Stomach smooth muscle (tissue), 2 donors: ENCODE measurements around the gene TUBA8.
"Not testable (repeated sequence)": the region's sequence is repeated elsewhere in the genome, so short reads cannot be mapped to it uniquely, and the experiment has no call there.

Experiments
- H3K27ac ChIP-seq: one replicate; pipeline ENCODE4 v1.7.0; 2013; ENCODE audit warnings: mild to moderate bottlenecking, low read length, inconsistent platforms
- H3K27me3 ChIP-seq, 2 donors: one replicate each; pipeline ENCODE4 v1.7.0; 2013; ENCODE audit warnings: low read length in 2 of 2; ENCODE audit not compliant: insufficient read depth in 2 of 2, control insufficient read depth in 1 of 2
- H3K36me3 ChIP-seq, 2 donors: one replicate each; pipeline ENCODE4 v1.7.0; 2013; ENCODE audit warnings: low read length in 2 of 2; ENCODE audit not compliant: control insufficient read depth in 2 of 2, insufficient read depth in 2 of 2
- H3K4me1 ChIP-seq: one replicate; pipeline ENCODE4 v1.7.0; 2013; ENCODE audit warnings: low read length; ENCODE audit not compliant: control insufficient read depth, insufficient read depth
- H3K4me3 ChIP-seq, 2 donors: one replicate each; pipeline ENCODE4 v1.7.0; 2013; ENCODE audit warnings: low read length in 2 of 2
- H3K9ac ChIP-seq, 2 donors: one replicate each; pipeline ENCODE4 v1.7.0; 2013; ENCODE audit warnings: low read length in 2 of 2, mild to moderate bottlenecking in 1 of 2
- H3K9me3 ChIP-seq, 2 donors: one replicate each; pipeline ENCODE4 v1.7.0; 2013; ENCODE audit warnings: low read length in 2 of 2; ENCODE audit not compliant: control insufficient read depth in 2 of 2
- donor health status: healthy.
- donor health status: Pancreatic carcinoma.

The TUBA8 gene

GRCh38 chr22:18069041-18069440 lies 41.6 kb upstream of the TUBA8 start:
- Histone ChIP-seq H3K9ac (peak overlapping the region; percentile 63 to 89), H3K27ac (peak overlapping the region; percentile 100), H3K36me3 (no peaks in the 10 kb centered on the region), H3K9me3 (no peaks in the 10 kb centered on the region), H3K27me3 (no peaks in the 10 kb centered on the region), H3K4me3 (no peak overlapping the region), H3K4me1 (peaks cover 34% of the 10 kb centered on the region)

GRCh38 chr22:18070041-18070440 lies 40.6 kb upstream of the TUBA8 start:
- no peak overlapping the region for H3K9ac ChIP-seq
- H3K4me1 ChIP-seq = peaks cover 34% of the 10 kb centered on the region
- H3K27ac ChIP-seq = no peak overlapping the region
- no peaks in the 10 kb centered on the region for H3K36me3 ChIP-seq
- no peak overlapping the region for H3K4me3 ChIP-seq
- no peaks in the 10 kb centered on the region for H3K9me3 ChIP-seq
- no peaks in the 10 kb centered on the region for H3K27me3 ChIP-seq

- H3K27ac ChIP-seq = no peak overlapping the region
- H3K4me3 ChIP-seq = no peak overlapping the region
- no peaks in the 10 kb centered on the region for H3K36me3 ChIP-seq
- no peak overlapping the region for H3K9ac ChIP-seq
- H3K27me3 ChIP-seq = no peaks in the 10 kb centered on the region
- no peaks in the 10 kb centered on the region for H3K9me3 ChIP-seq
- peaks cover 39% of the 10 kb centered on the region for H3K4me1 ChIP-seq
Observed at GRCh38 chr22:18070556-18071306, 39.9 kb upstream of the TUBA8 start.

GRCh38 chr22:18071307-18071967 lies 39.2 kb upstream of the TUBA8 start:
- H3K9ac ChIP-seq, H3K27me3 ChIP-seq, H3K4me3 ChIP-seq, H3K9me3 ChIP-seq, H3K36me3 ChIP-seq, H3K27ac ChIP-seq: not testable (repeated sequence)
- peaks cover 35% of the 10 kb centered on the region for H3K4me1 ChIP-seq

GRCh38 chr22:18071968-18072310 lies 38.7 kb upstream of the TUBA8 start:
- H3K27ac ChIP-seq = no peak overlapping the region
- H3K4me1 ChIP-seq = peaks cover 36% of the 10 kb centered on the region
- no peak overlapping the region for H3K9ac ChIP-seq
- no peaks in the 10 kb centered on the region for H3K36me3 ChIP-seq
- no peaks in the 10 kb centered on the region for H3K27me3 ChIP-seq
- no peak overlapping the region for H3K4me3 ChIP-seq
- H3K9me3 ChIP-seq = no peaks in the 10 kb centered on the region

- no peak overlapping the region for H3K27ac ChIP-seq
- no peaks in the 10 kb centered on the region for H3K27me3 ChIP-seq
- H3K4me1 ChIP-seq = peaks cover 30% of the 10 kb centered on the region
- H3K36me3 ChIP-seq = no peaks in the 10 kb centered on the region
- no peaks in the 10 kb centered on the region for H3K9me3 ChIP-seq
- no peak overlapping the region for H3K4me3 ChIP-seq
- peak overlapping the region in 1 of 2 donors; percentile 29 for H3K9ac ChIP-seq
Observed at GRCh38 chr22:18073467-18073866, 37.1 kb upstream of the TUBA8 start.

- not testable (repeated sequence) for H3K27ac ChIP-seq, H3K9ac ChIP-seq
Observed at GRCh38 chr22:18073927-18074326, 36.7 kb upstream of the TUBA8 start.

GRCh38 chr22:18075101-18075719 lies 35.4 kb upstream of the TUBA8 start:
- H3K4me1 ChIP-seq = peaks cover 37% of the 10 kb centered on the region

More at GRCh38 chr22:18073927-18074326, 36.7 kb upstream of the TUBA8 start:
- not testable (repeated sequence) for H3K9me3 ChIP-seq, H3K36me3 ChIP-seq, H3K4me3 ChIP-seq, H3K27me3 ChIP-seq
- H3K4me1 ChIP-seq = peaks cover 32% of the 10 kb centered on the region

GRCh38 chr22:18075720-18076497 lies 34.7 kb upstream of the TUBA8 start:
- Histone ChIP-seq H3K9ac (peak overlapping the region; percentile 33 to 68), H3K27me3 (no peaks in the 10 kb centered on the region), H3K27ac (peak overlapping the region; percentile 71), H3K36me3 (peaks cover 6 to 8% of the 10 kb centered on the region in 2 donors), H3K9me3 (no peaks in the 10 kb centered on the region), H3K4me3 (peak overlapping the region in 1 of 2 donors; percentile 22), H3K4me1 (peaks cover 37% of the 10 kb centered on the region)

More at GRCh38 chr22:18075101-18075719, 35.4 kb upstream of the TUBA8 start:
- H3K4me3 ChIP-seq = no peak overlapping the region
- H3K9ac ChIP-seq = peak overlapping the region; percentile 33 to 47
- H3K36me3 ChIP-seq = peaks cover 2 to 4% of the 10 kb centered on the region in 2 donors
- H3K9me3 ChIP-seq = no peaks in the 10 kb centered on the region
- H3K27ac ChIP-seq = peak overlapping the region; percentile 37
- no peaks in the 10 kb centered on the region for H3K27me3 ChIP-seq

GRCh38 chr22:18077087-18077638 lies 33.4 kb upstream of the TUBA8 start:
- Histone ChIP-seq H3K27ac (peak overlapping the region; percentile 81), H3K4me1 (peaks cover 37% of the 10 kb centered on the region), H3K4me3 (peak overlapping the region; percentile 91 to 100), H3K9ac (peak overlapping the region; percentile 93), H3K27me3 (no peaks in the 10 kb centered on the region), H3K9me3 (no peaks in the 10 kb centered on the region), H3K36me3 (peaks cover 8 to 10% of the 10 kb centered on the region in 2 donors)
